ENCODE measurements around the gene ALKAL2.
"Not testable (repeated sequence)": the region's sequence is repeated elsewhere in the genome, so short reads cannot be mapped to it uniquely, and the experiment has no call there.

The ALKAL2 gene, protein sequence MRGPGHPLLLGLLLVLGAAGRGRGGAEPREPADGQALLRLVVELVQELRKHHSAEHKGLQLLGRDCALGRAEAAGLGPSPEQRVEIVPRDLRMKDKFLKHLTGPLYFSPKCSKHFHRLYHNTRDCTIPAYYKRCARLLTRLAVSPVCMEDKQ

DNA sequence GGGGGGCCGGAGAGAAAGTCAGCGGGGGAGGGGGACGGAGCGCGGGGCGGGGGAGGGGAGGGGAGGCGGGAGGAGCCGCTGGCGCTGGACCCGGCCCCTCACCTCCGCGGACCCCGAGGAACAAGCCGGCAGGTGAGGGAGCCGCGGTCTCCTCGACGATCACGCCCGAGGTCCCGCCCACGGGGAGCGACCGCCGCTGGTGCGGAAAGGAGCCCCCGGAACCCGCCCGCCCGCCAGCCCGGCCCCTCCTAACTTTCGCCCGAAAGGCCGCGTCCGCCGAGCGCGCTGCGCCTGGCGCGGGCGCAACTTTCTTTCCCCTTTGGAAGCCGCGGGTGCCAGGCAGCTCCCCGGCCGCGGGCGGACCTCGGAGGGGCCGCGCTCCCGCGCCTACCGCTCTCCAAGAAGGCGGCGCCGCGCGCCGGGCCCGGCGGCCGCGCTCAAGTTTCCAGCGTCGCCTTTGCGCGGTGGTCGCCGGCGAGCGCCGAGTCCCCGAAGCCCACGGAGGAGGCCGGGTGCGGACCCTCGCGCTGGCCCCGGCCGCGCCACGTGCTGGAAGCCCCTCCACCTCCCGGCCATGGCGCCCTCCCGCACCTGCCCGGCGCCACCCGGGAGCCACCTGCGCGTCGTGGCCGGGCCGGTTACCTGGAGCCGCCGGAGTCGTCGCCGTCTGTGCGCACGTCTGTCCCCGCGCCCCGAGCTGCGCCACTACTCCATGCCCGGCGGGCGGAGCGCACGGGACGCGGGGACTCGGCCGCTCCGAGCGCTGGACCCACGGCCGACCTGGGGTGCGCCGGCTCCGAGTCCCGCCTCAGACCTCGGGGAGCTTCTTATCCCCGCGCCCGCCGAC lies at the start of gene ALKAL2:
TSS of gene ALKAL2 (minus strand) at position 181 of the 847 bp plus-strand sequence. CDS start 256 bp downstream, outside the sequence.
- DNase-seq = no peak

DNA sequence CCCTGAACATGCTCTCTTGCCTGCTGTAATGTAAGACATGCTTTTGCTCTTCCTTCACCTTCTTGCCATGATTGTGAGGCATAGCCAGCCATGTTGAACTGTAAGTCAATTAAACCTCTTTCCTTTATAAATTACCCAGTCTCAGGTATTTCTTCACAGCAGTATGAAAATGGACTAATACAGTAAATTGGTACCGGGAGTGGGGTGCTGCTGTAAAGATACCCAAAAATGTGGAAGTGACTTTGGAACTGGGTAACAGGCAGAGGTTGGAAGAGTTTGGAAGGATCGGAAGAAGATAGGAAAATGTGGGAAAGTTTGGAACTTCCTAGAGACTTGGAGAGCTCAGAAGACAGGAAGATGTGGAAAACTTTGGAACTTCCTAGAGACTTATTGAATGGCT lies 49.1 kb upstream of the ALKAL2 start:
- not testable (repeated sequence) for DNase-seq

DNA sequence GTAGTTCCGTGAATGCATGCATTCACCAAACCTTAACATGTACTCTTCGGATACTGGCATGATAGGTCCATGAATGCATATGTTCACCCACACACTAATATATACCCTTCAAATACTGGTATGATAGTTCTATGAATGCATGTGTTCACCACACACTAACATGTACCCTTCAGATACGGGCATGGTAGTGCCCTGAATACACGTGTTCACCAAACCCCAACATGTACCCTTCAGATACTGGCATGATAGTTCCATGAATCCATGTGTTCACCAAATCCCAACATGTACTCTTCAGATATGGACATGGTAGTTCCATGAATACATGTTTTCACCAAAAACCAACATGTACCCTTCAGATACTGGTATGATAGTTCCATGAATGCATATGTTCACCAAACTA lies 48.5 kb upstream of the ALKAL2 start:
- no peak for DNase-seq

DNA sequence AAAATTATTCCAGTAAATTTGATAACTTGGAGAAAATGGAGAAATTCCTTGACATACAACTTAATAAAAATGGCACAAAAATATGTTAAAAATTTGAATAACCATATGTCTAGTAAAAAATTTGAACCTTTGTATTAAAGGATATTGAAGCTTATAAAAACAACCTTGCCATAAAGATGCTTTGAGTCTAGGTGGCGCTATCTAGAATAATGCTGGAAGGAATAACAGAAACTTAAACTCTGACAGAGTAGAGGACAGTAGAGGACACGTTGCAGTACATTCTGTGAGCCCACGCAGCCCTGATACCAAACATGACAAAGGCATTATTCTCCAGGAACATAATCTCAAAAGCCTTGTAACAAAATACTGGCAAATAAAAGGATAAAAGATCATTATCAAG lies 44.7 kb upstream of the ALKAL2 start:
- no peak for DNase-seq

DNA sequence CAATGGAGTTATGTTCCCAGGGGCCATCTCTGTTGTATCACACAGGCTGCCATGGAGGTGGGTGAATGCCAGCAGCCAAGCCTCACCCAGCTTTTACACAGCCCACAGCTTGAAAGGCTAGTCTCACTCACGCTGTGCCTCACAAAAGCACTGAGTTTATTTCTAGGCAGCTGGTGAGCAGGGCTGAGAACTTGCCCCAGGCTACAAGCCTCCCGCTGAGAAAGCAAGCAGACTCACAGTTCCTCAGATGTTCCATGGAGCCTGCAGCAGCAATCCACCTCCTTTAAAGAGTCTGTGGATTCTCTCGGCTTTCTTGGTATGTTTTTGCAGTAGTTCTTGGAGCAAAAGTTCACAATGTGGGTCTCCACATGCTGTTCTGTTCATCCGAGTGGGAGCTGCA lies 40.9 kb upstream of the ALKAL2 start:
- no peak for DNase-seq

DNA sequence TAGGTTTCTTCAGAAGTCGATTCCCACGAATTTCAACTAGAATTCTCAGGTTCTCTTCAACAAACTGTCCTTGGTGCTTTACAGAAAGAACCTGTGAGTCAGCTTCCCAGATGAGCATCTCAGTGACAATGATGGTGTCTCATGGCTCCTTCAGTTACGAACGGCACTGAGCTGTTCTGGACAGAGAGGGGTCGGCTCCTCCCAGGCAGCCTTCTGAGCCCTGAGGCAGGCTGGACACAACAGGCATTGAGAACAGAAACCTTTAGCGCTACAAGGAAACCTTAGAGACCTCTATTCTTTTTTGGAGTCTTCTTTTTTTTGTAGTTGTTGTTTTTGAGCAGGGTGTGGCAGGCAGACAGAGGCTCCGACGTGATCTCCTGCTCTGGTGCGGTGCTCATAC lies 35.1 kb upstream of the ALKAL2 start:
- DNase-seq = no peak

DNA sequence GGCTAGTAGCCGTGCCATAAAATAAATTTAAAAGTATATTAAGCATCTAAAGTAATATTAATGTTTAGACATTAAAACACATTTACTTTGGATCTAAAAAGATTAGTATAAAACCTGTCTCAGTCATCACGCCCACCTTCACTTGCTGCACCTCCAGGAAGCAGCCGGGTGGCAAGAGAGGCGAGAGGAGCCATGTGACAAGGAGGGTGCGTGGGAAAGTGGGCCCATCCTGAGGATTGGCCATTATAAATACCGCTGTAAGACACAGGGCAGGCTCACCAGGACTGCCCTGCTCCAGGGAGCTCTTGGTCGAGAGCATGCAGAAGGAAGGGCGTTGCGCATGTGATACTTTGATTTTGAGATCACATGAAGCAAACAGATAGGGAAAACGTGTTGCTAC lies 34.4 kb upstream of the ALKAL2 start:
- DNase-seq = no peak

DNA sequence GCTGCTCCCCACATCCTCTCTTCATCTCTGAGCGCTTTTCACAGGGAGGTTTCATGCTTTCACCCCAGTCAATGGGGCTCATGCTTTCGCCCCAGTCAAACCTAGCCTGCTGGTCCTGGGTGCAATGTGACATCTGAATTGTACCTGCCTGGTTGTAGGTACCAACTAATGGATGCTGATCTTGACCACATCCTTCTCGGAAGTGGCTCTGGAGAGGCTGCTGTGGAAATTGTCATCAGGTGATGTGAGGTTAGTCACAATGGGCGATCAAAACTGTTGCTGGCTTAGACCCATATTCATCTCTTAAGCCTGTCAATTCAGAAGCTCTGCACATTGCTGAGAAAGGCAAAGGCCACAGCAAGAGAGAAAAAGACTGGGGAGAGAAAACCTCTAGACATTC lies 32.7 kb upstream of the ALKAL2 start:
- DNase-seq = no peak

DNA sequence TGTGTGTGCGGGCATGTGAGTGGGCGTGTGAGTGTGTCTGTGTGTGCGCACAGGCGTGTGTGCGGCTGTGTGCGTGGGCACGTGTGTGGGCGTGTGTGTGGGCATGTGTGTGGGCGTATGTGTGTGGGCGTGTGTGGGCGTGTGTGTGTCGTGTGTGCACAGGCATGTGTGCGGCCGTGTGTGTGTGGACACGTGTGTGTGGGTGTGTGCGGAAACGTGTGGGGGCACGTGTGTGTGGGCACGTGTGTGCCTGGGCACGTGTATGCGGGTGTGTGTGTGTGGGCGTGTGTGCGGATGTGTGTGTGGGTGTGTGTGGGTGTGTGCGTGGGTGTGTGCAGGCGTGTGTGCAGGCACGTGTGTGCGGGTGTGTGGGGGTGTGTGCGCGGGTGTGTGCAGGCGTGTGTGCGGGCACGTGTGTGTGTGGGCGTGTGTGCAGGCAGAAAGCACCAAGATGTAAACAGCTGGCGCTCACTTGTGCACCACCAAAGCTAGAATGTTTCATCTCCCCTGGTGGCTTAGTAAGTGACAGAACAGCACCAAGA lies 31.2 kb upstream of the ALKAL2 start:
- no peak for DNase-seq

DNA sequence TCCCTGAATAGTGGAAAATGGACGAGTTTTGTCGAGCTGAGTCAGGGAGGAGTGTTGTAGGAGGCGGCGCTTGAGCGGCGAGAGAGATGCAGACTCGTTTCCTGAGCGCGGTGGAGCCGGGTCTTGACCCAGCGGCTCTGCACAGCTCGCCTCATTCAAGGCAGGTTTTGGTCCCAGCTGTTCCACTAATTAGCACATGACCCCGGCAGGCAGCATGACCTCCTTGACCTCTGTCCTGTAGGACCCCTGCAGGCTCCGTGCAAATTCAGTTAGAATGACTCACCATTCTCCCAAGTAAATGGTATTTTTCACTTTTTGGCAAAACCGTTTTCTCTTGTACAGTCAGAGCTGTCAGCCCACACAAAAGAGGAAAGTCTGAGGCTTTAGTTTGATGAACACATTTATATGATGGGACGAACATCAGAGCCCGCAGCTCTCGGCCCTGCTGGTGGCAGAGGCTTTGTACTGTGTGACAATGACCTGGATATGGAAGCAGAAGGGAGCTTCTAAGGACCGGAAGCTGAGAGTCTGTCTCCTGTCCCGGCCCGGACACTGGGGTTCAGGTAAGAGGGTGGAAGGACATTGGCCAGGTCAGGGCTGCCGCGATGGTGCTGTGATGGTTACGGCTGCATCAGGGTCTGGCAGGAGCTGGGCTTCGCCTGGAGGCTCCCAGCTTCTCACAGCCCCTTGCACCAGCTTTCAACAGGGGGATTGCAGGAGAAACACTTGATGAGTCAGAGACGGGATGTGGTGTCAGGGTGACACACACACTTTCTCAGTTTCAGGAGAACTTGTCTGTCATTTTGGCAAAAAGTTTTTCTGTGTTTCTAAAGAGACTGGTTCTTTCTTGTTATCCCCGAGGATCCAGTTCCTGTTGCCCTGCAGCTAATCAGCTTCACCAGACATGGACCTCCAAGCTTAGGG lies 29.9 kb upstream of the ALKAL2 start:
- no peak for DNase-seq

DNA sequence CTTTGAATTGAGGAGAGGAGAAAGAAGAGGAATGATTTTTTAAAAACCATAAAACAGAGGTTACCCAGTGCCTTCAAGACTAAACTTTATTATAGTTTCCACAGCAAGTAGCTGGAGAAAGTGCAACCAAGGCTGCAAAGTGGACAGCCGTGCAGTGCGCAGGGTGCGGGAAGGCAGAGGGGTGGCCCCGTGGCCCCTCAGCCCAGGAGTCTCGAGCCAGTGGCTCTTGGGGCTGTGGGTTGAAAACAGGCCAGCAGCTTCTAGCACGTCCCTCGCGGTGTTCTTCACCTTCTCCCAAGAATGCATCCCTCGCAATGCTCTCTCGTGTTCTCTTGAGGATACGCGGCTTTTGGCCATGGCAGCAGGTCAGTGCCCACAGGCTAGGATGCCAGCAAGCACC lies 28.5 kb upstream of the ALKAL2 start:
- no peak for DNase-seq

DNA sequence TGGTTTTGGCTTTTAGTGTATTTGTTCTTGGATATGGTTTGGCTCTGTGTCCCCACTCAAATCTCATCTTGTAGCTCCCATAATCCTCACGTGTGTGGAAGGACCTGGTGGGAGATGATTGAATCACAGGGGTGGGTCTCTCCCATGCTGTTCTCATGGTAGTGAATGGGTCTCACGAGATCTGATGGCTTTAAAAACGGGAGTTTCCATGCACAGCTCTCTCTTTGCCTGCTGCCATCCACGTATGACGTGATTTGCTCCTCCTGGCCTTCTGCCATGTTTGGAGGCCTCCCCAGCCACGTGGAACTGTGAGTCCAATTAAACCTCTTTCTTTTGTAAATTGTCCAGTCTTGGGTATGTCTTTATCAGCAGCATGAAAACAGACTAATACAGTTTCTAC lies 28.0 kb upstream of the ALKAL2 start:
- DNase-seq = not testable (repeated sequence)

DNA sequence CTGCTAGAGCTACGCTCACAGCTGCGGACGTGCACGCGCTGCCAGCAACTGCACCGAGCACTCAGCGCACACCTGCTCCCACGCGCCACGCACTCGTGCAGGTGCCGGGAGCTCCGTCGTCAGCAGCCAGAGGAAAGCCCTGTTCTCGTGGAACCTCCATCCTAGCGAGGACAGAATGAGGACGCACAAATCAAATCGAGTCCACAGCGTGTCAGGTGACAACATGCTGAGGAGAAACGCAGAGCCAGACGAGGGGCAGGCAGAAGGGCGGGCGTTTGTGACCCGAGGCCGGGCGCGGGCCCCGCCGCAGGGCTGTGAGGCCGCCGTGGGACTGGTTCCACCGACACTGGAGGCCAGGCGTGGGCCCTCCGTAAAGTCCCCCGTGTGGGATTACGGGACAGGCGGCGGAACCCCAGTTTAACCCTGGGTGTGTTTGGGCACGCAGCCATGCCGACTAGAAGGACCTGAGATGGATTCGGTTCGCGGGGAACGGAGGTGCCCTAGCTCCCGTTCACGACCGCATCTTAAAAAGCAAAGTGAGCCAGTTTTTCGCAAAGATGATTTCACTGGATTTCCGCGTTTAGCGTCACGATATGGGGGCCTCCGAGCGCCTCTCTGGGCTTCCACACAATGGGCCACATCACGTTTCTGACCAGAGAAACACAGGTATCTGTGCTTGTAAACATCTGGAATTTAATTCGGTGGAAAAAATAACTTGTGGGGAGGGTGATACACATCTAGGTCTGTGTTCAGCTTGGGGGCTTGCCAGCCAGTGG lies 26.9 kb upstream of the ALKAL2 start:
- no peak for DNase-seq

DNA sequence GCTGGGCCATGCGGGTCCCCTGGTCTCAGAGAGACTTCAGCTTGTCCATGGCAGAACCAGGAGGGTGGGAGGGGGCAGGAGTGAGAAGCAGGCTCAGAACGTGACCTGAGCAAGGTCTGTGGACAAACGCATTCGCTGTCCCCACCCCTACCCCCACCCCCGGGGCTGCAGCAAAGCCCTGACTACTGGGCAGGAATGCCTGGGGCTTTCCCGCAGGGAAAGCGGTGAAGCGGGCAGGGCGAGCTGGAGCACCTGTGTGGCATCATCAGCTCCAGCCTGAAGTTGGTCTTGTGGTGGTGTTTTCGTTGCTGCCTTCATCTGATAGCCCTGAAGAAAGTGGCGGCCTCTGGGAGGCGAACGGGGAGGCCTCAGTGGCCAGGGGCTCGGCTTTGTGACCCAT lies 26.1 kb upstream of the ALKAL2 start:
- no peak for DNase-seq

DNA sequence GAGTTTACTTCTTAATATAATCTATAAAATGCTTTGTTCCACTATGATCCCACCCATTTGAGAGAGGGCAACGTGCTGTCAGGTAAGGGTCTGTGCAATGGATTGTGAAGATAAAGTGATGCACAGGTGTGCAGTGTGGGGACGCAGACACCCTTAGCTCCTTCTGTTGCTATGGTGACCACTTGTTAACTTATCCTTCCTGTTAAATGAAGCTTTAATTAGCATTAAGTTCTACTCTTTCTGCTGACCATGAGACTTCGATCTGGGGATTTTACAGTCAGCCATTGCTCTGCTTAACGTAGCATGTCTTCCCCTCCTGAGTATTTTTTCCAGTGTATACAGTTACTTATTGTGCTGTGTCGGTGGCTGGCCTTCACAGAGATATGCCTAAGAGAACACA lies 23.1 kb upstream of the ALKAL2 start:
- DNase-seq = no peak

DNA sequence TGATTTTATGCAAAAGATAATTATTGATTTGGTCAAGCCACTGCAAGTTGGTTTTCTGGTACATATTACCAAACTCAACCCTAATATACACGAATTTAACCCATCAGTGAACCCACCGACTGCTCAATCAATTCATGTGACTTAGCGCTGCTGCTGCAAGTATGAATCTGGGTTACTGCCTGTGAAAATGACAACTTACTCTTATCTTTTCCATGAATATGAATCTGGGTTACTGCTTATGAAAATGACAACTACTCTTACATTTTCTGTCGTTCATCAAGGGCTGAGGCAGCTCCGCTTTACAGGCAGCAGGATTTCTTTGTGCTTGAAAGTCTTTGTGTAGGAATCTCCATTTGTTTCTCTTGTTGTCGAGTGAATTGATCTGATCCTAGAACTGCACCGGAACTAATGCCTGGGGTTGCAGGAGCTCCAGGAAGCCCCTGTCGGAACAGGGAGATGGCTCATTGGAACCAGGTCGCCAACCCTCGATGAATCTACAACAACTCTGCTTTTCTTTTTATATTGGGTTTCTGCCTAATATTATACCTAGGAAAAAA lies 22.1 kb upstream of the ALKAL2 start:
- DNase-seq = no peak

DNA sequence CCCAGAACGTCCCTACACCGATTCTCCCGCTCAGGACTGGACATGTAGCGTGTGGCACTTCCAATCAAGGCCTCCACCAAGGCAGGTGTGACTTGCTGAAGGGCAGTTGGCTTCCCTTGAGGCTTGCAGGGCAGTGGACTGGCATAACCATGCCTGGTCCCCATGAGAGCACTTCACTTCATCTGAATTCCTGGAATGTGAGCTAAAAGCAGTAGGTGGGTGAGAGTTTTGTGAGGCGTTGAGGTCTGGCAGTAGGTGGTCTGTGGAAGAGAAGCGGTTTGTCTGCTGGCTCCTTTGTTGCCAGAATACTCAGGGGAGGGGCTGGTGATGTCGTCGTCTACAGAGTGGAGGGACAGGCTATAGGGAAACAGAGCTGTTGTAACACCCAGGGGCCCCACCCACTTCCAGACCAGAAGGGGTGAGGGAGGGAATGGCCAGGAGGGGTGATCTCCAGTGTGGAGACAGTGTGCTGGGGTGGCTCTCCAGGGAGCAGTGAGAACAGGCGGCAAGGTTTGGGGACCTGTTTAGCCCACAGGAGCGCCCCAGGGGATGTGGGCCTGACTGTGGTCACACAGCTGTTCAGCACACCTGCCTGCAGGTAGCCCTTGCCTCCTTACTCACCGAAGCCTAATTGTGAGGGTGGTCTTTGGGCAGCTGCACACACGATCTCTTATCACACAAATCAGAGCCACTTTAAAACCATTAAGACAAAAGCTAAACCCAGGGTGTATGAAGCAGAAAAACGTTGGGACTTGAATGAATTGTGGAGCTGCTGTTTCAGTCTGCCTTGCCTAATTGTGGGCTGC lies 21.5 kb upstream of the ALKAL2 start:
- DNase-seq = no peak

DNA sequence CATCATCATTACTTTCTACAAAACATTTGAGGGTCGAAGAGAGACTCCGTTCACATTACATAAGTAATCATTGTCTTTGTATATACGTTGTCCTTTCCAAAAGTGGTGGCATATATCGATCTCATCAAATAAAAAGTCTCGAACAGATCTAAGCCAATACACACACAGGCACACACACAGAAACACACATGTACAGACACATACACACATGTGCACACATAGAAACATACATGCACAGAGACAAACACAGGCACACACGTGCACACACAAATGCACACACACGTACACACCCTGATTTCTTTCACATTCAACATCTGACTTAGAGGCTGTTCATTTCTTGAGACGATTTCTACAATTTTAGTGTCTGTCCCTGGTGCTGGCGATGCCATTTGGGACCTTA lies 17.5 kb upstream of the ALKAL2 start:
- DNase-seq = no peak

DNA sequence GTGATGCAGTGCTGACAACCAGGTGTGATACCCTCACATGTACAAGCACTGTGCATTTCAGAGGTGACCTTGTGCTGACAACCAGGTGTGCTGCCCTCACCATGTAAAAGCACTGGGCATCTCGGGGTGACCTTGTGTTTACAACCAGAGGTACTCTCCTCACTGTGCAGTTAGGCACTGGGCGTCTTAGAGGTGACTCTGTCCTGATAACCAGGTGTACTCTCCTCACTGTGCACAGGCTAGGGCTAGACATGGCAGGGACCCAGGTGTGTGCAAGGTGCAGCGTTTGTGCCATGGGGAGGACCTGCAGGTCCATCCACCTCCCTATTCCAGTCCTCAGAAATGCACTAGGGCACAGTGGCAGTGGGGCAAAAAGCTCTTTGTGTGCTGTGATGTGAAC lies 8.5 kb upstream of the ALKAL2 start:
- no peak for DNase-seq

DNA sequence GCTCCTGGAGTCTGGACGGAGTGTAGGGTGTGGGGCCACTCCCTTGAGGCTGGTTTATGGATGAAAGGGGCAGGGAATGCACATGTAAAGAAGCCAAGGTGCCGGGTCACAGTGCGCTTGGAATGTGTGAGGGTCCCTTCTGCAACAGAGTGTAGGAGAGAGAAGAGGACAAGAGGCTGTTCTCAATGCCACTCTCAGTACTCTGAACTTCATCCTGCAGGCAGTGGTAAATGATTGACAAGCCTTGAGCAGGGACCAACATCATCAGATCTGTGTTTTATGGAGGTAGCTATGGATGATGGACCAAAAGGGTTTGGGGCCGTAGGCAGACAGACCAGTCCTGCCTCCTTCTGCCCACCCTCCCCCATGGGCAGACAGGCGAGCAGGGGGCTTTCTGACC lies 7.2 kb upstream of the ALKAL2 start:
- DNase-seq = no peak

DNA sequence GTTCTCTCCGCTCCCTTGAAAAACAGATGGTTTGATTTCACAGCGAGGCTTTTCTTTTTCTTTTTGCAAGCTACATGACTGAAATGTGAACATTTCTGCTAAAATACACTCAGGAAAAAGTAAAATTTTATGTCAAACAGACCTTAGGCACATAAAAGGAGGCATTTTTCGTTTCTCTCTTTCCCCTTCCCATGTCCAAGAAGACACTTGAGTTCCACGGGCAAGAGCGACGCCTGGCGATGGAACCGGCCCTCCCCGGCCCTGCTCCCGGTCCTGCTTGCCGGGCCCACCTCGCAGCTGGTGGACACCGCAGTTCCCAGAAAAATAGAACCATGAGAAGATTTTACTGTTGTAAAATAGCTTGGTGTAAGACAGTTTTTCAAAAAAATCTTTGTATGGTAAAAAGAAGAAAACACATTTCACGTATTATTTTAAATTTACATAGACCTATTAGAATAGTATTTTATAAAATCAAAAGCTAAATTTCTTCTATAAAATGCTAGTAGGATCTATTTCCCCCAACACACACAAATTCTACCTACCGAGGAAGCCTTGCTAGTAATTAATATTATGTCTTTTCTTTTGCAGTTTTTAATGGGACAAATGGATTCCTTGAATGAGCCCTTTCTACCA lies 2.3 kb upstream of the ALKAL2 start:
- no peak for DNase-seq
